ENCODE measurements around the gene GALNT2. TPM values are rescaled to one million over a fixed set of nuclear protein-coding genes. Genes with fewer than 3 reads are reported as not detected.

Gene GALNT2
- total and polyA plus RNA-seq, 12 donors, result 22.3 to 220 (median 85.7) TPM

DNA sequence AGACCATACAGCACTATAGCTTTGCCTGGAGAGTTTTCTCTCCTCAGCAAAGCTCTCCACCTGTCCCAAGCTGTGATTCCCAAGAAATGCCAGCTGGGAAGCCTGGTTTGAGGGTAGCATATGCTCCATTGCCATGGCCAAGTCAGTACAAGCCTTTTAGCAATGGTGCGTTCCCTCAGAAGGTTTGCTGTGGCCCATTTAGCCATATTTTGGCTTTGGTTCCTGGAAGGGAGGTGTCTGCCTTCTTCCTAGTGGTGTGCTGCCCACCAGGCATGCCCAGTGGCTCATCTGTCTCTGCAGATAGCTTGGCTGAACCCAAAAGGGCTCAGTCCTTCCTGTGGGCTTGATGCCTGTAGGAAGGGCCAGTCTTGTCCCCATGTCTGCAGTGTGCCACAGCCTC, 32.4 kb downstream of the GALNT2 start:
- DNase-seq, result no peak
- Histone ChIP-seq H3K27ac (no peak overlapping the region), H3K4me1 (replicated peaks in 1 of 2) (peaks cover 12 to 44% of the 10 kb centered on the region in 2 donors), H3K9me3 (replicated peaks in 1 of 3) (no peaks in the 10 kb centered on the region), H3K4me3 (no peak overlapping the region), H3K27me3 (no peaks in the 10 kb centered on the region), H3K36me3 (replicated peaks in 1 of 2) (no peaks in the 10 kb centered on the region)
- TF ChIP-seq POLR2A (IDR thresholded peaks at IDR 0.05), result no peak
- TF ChIP-seq, protein P1, sequence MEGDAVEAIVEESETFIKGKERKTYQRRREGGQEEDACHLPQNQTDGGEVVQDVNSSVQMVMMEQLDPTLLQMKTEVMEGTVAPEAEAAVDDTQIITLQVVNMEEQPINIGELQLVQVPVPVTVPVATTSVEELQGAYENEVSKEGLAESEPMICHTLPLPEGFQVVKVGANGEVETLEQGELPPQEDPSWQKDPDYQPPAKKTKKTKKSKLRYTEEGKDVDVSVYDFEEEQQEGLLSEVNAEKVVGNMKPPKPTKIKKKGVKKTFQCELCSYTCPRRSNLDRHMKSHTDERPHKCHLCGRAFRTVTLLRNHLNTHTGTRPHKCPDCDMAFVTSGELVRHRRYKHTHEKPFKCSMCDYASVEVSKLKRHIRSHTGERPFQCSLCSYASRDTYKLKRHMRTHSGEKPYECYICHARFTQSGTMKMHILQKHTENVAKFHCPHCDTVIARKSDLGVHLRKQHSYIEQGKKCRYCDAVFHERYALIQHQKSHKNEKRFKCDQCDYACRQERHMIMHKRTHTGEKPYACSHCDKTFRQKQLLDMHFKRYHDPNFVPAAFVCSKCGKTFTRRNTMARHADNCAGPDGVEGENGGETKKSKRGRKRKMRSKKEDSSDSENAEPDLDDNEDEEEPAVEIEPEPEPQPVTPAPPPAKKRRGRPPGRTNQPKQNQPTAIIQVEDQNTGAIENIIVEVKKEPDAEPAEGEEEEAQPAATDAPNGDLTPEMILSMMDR (IDR thresholded peaks at IDR 0.05), result no peak
- WGBS, 4 donors, result 100% methylated on average over 1 of the region's 1 CpG
- intact Hi-C loops (cut with DNase I), result no loop called here

DNA sequence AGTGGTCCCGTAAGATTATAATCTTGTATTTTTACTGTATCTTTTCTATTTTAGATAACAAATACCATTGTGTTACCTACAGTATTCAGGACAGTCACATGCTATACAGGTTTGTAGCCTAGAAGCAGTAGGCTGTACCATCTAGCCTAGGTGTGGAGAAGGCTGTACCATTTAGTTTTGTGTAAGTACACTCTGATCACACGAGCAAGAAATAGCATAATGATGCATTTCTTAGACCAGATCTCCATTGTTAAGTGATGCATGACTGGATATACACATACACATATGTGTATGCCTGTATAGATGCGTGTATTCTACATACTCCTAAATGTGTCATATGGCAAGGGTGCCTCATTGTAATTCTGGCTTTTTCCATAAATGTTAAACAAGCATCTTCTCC, 33.9 kb downstream of the GALNT2 start:
- WGBS, 4 donors, result 93 to 95% (median 94%) methylated on average over 3 of the region's 3 CpGs
- intact Hi-C loops (cut with DNase I), result no loop called here
- H3K9me3 ChIP-seq (replicated peaks in 1 of 3), result no peaks in the 10 kb centered on the region
- no peak for DNase-seq
- H3K36me3 ChIP-seq (replicated peaks in 1 of 2), result no peaks in the 10 kb centered on the region
- peaks cover 26 to 50% of the 10 kb centered on the region in 2 donors for H3K4me1 ChIP-seq (replicated peaks in 1 of 2)
- no peak overlapping the region for H3K4me3 ChIP-seq
- no peak for TF ChIP-seq POLR2A (IDR thresholded peaks at IDR 0.05)
- no peak overlapping the region for H3K27ac ChIP-seq
- no peaks in the 10 kb centered on the region for H3K27me3 ChIP-seq

DNA sequence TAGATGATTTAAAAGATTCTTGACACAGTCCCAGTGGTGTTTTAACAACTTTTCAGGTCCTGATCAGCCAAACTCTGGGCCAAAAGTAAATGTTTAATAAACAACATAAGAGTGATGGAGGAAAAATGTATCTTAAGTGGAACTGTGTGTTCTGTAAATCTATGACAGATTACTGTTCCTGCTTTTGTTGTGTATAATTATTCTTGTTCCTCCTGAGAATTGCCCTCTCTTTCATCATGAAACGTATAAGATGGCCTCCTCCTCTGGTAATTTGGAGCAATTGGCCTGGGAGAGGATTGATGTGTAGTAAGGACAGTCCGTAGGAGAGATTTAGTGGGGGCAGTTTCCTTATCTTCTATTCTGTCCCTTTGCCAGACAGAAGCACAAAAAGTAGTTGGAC, 34.5 kb downstream of the GALNT2 start:
- 24 to 33% (median 29%) methylated on average over 2 of the region's 2 CpGs for WGBS, 4 donors
- intact Hi-C loops (cut with DNase I), result no loop called here
- Histone ChIP-seq H3K9me3 (replicated peaks in 1 of 3) (no peaks in the 10 kb centered on the region), H3K27me3 (no peaks in the 10 kb centered on the region), H3K4me3 (no peak overlapping the region), H3K27ac (peak overlapping the region in 2 of 5 donors; percentile 32 to 41), H3K4me1 (replicated peaks in 1 of 2) (peaks cover 32 to 56% of the 10 kb centered on the region in 2 donors), H3K36me3 (replicated peaks in 1 of 2) (no peaks in the 10 kb centered on the region)
- DNase-seq, result no peak
- TF ChIP-seq, protein P1 (IDR thresholded peaks at IDR 0.05), result no peak
- TF ChIP-seq POLR2A (IDR thresholded peaks at IDR 0.05), result no peak

DNA sequence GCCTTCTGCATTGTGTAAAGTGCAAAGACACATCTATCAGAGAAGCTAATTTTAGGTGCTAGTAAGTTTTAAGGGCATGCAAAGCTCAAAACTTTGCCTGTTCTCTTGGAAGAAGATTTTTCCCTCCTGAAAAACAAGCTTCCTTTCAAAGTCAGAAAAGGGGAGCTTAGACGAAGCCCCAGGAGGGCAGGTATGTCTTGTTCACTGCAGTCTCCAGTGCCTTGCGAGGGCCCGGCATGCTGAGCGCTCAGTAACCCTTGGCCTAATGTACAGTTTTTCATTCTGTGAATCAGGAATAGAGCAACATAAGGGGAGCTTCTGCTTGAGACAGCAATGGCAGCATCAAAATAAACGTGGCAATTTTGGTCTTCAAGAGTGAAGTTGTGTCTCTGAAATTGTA, 35.0 kb downstream of the GALNT2 start:
- H3K4me1 ChIP-seq (replicated peaks in 1 of 2), result peaks cover 35 to 61% of the 10 kb centered on the region in 2 donors
- H3K27me3 ChIP-seq, result no peaks in the 10 kb centered on the region
- no peak overlapping the region for H3K4me3 ChIP-seq
- intact Hi-C loops (cut with DNase I), result no loop called here
- no peaks in the 10 kb centered on the region for H3K36me3 ChIP-seq (replicated peaks in 1 of 2)
- H3K9me3 ChIP-seq (replicated peaks in 1 of 3), result no peaks in the 10 kb centered on the region
- 82 to 92% (median 89%) methylated on average over 5 of the region's 5 CpGs for WGBS, 4 donors
- H3K27ac ChIP-seq, result peak overlapping the region in 2 of 5 donors; percentile 32 to 41
- no peak for TF ChIP-seq POLR2A (IDR thresholded peaks at IDR 0.05)
- TF ChIP-seq, protein P1 (IDR thresholded peaks at IDR 0.05), result no peak
- DNase-seq, result no peak

- no peak for TF ChIP-seq POLR2A (IDR thresholded peaks at IDR 0.05)
- TF ChIP-seq, protein P1 (IDR thresholded peaks at IDR 0.05), result no peak
- peaks cover 35 to 63% of the 10 kb centered on the region in 2 donors for H3K4me1 ChIP-seq (replicated peaks in 1 of 2)
- H3K4me3 ChIP-seq, result no peak overlapping the region
- no peak overlapping the region for H3K27ac ChIP-seq
- intact Hi-C loops (cut with DNase I), result no loop called here
- H3K9me3 ChIP-seq (replicated peaks in 1 of 3), result no peaks in the 10 kb centered on the region
- H3K27me3 ChIP-seq, result no peaks in the 10 kb centered on the region
- no peaks in the 10 kb centered on the region for H3K36me3 ChIP-seq (replicated peaks in 1 of 2)
- WGBS, 4 donors, result 84 to 88% (median 87%) methylated on average over 4 of the region's 4 CpGs
- DNase-seq, result no peak
These were observed 35.4 kb downstream of the GALNT2 start for GRCh38 chr1:230102472-230102871.

Measured in adrenal gland (tissue), 12 donors.